Activated T-helper 1 cell treated with anti-CD3 and anti-CD28 coated beads, Interleukin-2, amount 50 U/mL, for 16 hours (primary cell): ENCODE measurements around the gene MRM2.

Experiments used
- DNase-seq, 2 donors: peaks; one replicate each; pipeline ENCODE4 v3.0.0-alpha.2; 2020; ENCODE audit warnings: low read depth in 1 of 2, low spot score in 1 of 2

The MRM2 gene

GRCh38 chr7:2205036-2205780 lies 36.8 kb downstream of the MRM2 start:
- no peak for DNase-seq

DNA sequence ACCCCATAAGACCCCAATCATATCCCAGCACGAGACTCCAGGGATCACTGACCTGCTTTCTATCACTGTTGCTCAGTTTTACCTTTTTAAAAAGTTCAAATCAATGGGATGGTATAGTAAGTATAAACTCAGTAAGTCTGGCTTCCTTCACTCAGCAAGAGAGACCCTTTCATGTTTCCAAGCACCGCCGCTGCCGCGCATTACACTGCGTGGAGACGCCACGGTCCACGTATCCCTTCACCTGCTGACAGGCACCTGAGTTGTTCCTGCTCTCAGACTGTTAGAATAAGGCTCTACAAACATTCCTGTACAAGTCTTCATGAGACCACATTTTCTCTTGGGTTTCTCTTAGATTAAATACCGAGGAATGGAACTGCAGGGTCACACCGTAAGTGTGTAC lies 37.6 kb downstream of the MRM2 start:
- DNase-seq: no peak

DNA sequence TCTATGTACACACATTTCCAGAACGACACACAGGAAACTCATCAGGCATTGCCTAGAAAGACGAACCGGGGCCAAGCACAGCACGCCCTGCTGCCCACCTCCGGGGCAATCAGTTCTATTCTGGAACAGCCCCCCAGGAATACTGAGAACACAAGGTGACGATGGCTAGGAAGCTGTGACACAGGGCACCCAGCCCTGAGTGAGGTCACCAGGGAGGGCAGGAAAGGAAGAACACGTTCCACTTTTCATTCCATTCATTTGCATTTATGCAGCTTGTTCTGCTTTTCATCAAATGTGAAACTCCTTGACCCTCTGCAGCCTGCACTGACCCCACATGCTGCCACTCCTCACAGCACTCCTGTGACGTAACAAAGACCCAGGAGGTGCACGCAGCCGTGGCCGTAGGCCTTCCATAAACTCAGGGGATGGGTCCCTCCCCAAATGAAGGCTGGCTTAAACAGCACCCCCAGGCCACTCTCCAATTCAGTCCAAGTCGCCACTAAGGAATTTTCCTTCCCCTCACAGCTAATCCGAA lies 38.2 kb downstream of the MRM2 start:
- DNase-seq: no peak

DNA sequence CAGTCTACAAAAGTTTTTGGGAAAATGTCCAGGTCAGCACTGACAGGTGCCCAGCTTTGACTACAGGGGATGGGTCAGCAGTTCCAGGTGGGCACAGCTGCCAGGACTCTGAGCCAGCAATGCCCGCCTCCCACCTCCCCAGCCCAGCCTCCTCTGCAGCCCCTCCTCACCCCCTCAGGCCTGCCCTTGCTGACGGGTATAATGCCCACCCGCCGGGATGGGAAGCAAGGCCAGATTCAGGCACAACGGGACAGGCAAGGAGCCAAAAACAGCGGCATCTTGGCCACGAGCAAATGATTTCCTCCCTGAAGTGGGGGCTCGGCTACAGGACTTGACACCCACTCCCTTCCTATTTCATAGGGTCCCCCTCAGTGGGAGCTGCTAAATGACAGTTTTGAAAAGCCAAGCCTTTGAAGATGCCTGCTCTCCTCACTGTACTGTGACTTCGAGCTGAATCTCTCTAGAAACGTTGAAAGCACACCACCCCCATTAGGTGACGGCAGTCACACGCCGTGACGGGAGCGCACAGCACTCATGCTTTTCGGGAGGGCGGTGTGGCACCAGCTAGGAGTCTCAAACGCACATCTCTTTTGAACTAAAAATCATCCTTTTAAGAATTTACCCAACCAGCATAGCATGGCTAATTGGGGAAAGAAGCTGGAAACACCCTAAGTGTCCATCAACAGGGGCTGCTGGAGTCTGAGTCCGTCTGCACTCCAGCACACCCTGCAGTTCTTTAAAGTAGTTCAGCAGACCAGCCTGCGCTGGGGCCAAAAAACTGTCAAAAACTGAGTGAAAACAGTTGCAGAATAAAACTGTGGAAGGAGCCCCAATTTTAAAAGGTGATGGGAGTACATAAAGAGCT lies 38.9 kb downstream of the MRM2 start:
- no peak for DNase-seq

DNA sequence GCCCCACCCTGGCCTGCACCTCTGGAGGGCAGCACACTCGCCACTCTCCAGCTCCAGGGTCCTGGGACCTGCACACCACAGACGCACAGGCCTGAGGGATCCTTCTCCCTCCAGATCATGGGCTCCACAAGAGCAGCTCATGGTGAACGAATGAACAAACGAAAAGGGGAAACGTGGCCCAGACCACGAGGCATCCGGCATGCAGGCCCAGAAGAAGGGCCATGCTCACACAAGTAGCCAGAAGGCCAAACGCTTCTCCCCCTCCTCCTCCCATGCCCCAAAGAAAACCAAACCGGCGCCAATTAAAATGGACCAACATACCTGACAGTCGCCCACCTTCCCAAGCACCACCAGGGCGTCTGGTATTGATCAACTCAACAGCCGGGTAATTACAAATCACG lies 39.6 kb downstream of the MRM2 start:
- DNase-seq: no peak

DNA sequence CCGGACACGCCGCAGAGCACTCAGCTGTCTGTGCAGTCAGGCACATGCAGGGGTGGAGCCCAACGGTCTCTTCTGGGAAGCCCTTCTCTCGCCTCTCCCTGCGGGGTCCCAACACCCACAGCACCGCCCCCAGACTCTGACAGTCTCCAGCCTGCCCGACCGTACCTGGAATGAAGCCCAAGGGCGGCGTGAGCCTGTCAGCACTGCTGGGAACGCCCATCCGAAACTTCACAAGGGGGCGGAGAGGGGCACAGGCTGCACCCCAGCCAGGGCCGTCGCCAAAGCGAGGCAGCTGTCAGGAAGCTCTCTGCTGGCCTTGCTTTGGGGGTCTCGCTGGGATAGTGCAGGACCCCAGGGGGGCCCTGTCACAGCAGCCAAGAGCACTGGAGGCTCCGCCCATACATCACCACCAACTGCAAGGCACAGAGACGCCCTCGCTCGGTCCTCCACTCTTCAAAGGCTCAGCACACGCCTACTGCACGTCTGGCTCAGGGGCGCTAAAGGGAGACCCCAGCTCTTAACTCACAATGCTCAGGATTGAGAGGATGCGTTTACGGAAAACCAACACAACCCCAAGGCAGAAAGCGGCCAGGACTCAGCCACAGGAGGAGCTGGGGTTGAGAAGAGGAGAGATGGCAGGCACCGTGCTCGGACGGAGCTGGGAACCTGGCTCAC lies 40.2 kb downstream of the MRM2 start:
- no peak for DNase-seq

GRCh38 chr7:2201128-2201527 lies 40.9 kb downstream of the MRM2 start:
- DNase-seq: no peak

- DNase-seq: no peak
Measured at GRCh38 chr7:2200584-2200980, 41.4 kb downstream of the MRM2 start.

DNA sequence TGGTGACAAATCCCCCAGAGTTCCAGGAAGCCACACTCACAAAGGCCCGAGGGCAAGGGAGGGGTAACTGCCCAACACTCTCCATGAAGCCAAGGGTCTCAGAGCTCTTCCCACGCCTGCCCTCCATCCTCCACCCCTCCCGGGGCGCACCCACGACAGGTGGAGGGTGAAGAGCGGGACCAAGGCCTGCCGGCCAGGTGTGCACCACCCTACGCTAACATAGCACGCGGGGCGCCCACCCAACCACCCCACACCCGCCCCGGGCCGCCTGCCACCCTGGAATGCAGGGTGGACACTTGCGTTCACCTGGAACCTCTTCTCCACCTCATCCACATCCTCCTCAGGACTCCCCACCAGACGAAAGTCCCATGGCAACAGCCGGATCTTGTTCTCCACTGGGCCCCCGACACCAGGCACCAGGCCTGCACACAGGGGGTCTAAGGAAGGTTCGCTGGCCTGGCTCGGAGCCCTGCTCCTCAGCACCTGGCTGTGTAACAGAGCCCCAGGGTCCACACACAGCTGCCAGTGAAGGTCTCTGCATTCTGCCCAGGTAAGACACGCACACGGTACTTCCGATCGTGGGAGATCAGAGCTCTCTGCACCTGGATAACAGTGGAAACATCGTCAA lies 41.9 kb downstream of the MRM2 start:
- no peak for DNase-seq

DNA sequence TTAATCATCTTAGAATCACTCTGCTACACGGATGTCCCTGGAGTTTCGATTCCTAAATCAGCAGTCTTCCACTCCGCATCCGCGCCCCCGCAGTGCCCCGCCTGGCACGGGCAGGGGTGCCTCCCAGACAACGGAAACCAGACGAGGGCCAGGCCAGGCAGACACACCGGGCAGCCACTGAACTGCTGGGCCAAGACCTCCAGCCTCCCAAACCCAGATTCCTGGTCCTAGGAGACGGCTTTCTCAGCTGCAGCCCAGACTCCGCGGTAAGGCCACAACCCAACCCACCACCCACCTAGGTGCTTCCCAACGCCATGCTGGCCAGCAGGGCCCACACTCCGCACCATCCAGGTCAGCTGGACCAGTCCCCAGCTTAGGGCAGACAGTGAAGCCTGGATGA lies 42.5 kb downstream of the MRM2 start:
- no peak for DNase-seq

- DNase-seq: no peak
Measured at GRCh38 chr7:2198760-2199159, 43.2 kb downstream of the MRM2 start.

- no peak for DNase-seq
Measured at GRCh38 chr7:2198206-2198605, 43.8 kb downstream of the MRM2 start.

DNA sequence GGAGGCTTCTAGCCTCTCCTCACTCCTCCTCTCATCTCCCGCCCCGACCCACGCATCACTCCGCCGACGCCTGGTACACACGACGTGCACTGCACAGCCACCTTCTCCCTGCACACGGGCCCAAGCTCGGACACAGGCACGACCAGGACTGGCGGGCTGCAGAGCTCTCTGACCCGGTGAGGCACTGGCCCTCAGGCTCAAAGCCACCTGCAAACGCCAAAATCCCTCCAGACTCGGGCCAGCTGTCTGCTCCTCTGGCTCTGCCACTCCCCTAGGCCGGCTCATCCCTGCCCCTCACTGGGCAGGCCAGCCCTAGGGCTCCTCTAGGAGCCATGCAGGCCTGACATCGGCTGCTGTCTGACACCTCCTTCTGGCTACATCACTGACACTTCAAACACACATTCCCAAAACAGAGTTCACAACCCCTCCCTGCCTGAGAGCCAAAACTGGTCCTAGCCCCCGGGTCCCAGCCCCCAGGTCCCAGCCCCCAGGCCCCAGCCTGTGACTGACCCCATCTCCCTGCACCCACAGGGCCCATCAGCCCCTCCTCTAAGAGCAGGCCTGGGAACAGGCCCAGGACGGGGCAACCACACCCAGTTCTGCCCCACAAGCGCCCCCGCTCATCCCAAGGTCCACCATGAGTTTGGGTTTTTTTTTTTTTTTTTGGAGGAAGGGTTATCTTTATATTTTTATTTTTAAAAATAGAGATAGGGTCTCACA lies 44.4 kb downstream of the MRM2 start:
- DNase-seq: no peak

DNA sequence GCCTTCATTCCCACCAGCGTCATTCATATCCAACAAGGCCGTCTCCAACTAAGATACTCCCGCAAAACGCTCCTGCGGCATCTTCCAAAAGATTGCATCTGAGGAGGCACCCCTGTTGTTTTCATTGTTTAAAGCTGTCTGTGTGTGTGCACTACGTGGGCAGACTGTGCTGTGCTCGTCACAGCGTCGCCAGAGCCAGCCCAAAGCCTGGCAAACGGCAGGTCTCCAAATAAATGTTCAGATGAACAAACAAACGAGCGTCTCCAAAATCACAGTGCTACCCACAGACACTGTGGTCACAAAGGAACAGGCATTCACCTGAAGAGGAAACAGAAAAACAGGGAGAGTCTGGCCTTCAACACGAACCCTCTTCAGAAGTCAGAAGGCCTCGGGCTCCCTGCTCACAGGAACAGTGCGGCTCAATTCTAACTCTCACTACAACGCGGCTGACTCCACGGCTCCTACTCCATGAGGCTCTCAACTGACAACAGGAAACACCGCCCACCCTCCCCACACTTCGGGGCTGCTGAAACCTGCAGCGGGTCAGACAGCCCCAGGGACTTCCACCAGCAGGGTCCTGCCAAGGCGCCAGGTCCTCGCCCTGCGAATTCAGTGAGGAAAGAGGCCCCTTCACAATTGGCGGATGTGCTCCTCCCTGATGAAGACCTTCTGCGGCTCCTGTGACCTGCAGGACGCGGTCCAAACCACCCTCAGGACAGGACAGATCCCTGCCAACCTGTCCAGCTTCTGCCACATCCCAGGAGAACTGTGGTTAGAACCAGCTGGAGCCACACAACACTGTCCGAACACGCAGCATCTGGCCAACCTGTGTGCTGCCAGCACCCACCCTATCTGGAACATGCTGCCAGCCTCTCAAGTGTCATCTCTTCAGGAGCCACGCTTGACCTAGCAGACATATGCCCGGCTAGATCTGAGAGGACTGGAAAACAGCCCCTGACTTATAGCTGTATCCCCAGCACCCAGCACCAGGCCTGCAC lies 45.3 kb downstream of the MRM2 start:
- DNase-seq: no peak

DNA sequence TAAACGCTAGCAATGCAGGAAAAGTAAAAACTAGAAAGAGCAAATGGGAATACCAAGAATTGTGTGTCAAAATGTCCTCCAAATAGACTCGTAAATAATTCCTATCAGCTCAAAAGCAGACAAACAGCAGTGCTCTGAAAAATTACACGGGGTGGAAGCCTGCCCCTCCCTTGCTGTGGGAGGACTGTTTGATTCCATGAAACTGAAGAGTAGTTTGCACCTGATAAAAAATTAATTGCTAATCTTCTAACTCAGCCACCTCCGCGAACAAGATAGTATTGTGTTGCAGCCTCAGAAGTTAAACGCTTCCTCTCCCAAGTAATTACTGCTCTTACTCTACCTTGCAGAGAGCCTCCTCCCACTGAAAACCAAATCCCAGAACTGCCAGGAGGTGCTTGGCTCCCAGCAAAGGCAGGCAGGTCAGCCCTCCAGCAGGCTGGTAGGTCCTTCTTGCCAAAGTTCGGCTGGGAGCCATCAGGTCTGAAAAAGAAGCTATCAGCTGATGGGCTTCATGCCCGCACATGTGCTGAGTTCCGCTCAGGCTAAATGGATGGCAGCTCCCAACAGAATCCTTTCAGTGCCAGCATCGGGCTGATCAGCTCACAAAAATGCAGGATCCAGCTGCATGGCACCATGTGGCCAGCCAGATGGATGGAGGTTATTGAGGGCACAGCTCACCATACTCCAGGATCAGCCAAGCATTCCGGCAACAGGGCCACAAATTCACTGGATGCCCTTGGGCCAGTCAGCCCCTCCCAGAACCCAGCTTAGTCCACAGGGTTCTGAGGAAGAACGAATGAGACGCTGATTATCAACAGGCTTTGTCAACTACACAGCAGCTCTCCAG lies 46.4 kb downstream of the MRM2 start:
- no peak for DNase-seq

- no peak for DNase-seq
Measured at GRCh38 chr7:2193575-2194305, 48.3 kb downstream of the MRM2 start.

DNA sequence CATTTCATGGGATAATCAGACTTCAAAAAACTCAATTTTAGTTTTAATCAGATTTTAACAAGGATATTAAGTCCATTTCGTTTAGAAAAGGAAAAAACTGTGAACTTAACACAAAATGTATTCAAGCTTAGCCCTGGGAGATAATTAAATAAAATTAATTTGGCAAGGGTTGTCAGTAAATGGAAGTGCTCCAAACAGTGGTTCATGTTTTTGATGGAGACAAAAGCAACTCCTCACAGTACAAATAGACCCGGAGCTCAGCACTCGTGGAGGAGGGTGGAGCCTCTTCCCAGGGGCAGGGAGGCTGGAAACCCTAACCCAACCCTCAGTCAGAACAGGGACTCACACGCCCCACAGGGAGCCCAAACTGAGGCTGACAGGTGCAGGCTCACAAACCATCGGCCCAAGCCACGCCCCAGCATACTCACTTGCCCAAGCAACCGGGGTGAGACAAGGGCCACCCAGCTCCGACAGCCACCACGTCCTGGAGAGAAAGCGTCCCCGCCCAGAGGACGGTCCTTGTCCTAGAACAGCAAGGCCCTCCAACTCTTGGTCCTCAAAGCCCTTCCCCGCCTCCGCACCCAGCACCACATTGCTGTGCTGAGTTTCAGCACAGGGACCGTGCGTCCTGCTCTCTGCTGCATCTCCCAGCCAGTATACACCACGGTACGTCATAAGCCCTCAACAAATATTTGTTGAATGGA lies 49.0 kb downstream of the MRM2 start:
- no peak for DNase-seq
